Neural cell (in vitro differentiated cells): ENCODE data around the gene SLC4A4. TPM values are rescaled to one million over a fixed set of nuclear protein-coding genes. Genes with fewer than 3 reads are reported as not detected.

Experiments
- H2AFZ ChIP-seq: fragments of 200-600, 300-800 bp; sonication (generic), shearing (Covaris generic); 2 replicates; pipeline ENCODE4 v1.6.0; 2014; ENCODE audit warnings: low read depth, mild to moderate bottlenecking, antibody characterized with exemption, low read length, moderate library complexity
- H3F3A ChIP-seq: fragments of 200-600 bp; shearing (Covaris generic); 2 replicates; pipeline ENCODE4 v1.6.1; 2016; ENCODE audit warnings: mild to moderate bottlenecking, moderate library complexity, mixed read lengths, antibody characterized with exemption, low read length; ENCODE audit not compliant: insufficient read depth, poor library complexity, severe bottlenecking
- H3K27ac ChIP-seq: fragments of 200-600, 300-800 bp; sonication (generic), shearing (Covaris generic); 2 replicates; pipeline ENCODE4 v1.5.1; 2014; ENCODE audit warnings: mild to moderate bottlenecking, low read length, moderate library complexity
- H3K27me3 ChIP-seq: fragments of 300-800, 200-600 bp; sonication (generic), shearing (Covaris generic); 2 replicates; pipeline ENCODE4 v1.6.0; 2014; ENCODE audit warnings: mild to moderate bottlenecking, low read depth, low read length, moderate library complexity; ENCODE audit not compliant: insufficient read depth
- H3K36me3 ChIP-seq: fragments of 300-800, 200-600 bp; sonication (generic), shearing (Covaris generic); 2 replicates; pipeline ENCODE4 v1.5.1; 2014; ENCODE audit warnings: mild to moderate bottlenecking, antibody characterized with exemption, low read length, moderate library complexity; ENCODE audit not compliant: insufficient read depth
- H3K4me2 ChIP-seq: fragments of 300-800, 200-600 bp; sonication (generic), shearing (Covaris generic); 2 replicates; pipeline ENCODE4 v1.6.0; 2014; ENCODE audit warnings: mild to moderate bottlenecking, low read length
- H3K4me3 ChIP-seq: fragments of 300-800, 200-600 bp; sonication (generic), shearing (Covaris generic); 2 replicates; pipeline ENCODE4 v1.5.1; 2014; ENCODE audit warnings: mild to moderate bottlenecking, low read length, moderate library complexity
- H3K79me2 ChIP-seq: fragments of 200-600 bp; shearing (Covaris generic); replicated peaks from 2 replicates; pipeline ENCODE4 v1.6.0; 2014; ENCODE audit warnings: mild to moderate bottlenecking, low read length, moderate library complexity; ENCODE audit not compliant: insufficient read depth
- H3K9ac ChIP-seq: fragments of 300-800, 200-600 bp; sonication (generic), shearing (Covaris generic); 2 replicates; pipeline ENCODE4 v1.6.1; 2016; ENCODE audit warnings: mild to moderate bottlenecking, low read length, mixed read lengths
- H3K9me2 ChIP-seq: fragments of 200-600 bp; shearing (Covaris generic); 2 replicates; pipeline ENCODE4 v1.6.1; 2016; ENCODE audit warnings: mild to moderate bottlenecking, low read length, mixed read lengths; ENCODE audit not compliant: insufficient read depth
- H3K9me3 ChIP-seq: fragments of 200-600, 300-800 bp; sonication (generic), shearing (Covaris generic); 2 replicates; pipeline ENCODE4 v1.6.1; 2016; ENCODE audit warnings: mild to moderate bottlenecking, mixed run types, low read length, moderate library complexity, mixed read lengths
- H4K20me1 ChIP-seq: fragments of 200-600 bp; shearing (Covaris generic); 2 replicates; pipeline ENCODE4 v1.6.1; 2016; ENCODE audit warnings: mild to moderate bottlenecking, mixed run types; ENCODE audit not compliant: insufficient read depth
- CTCF ChIP-seq: fragments of 450-650 bp; IDR thresholded peaks from 2 replicates; pipeline ENCODE4 v1.5.1; 2014; ENCODE audit warnings: antibody characterized with exemption, mild to moderate bottlenecking, moderate library complexity; ENCODE audit not compliant: poor library complexity, severe bottlenecking
- EP300 ChIP-seq: fragments of 450-650 bp; conservative IDR thresholded peaks from 2 replicates; pipeline ENCODE4 v1.6.1; 2014; ENCODE audit warnings: antibody characterized with exemption, mild to moderate bottlenecking, moderate library complexity; ENCODE audit not compliant: poor library complexity, severe bottlenecking
- EZH2 ChIP-seq: fragments of 200-600, 300-800 bp; shearing (Covaris generic), sonication (generic); IDR thresholded peaks from 2 replicates; pipeline ENCODE4 v1.6.1; 2014; ENCODE audit warnings: antibody characterized with exemption, low read length, borderline replicate concordance, mild to moderate bottlenecking; ENCODE audit not compliant: insufficient read depth, poor library complexity, severe bottlenecking
- MXI1 ChIP-seq: fragments of 450-650 bp; conservative IDR thresholded peaks from 2 replicates; pipeline ENCODE4 v1.6.1; 2014; ENCODE audit warnings: antibody characterized with exemption, mild to moderate bottlenecking; ENCODE audit not compliant: poor library complexity, severe bottlenecking
- POLR2AphosphoS5 ChIP-seq: IDR thresholded peaks from 2 replicates; pipeline ENCODE4 v1.6.1; 2012
- RAD21 ChIP-seq: fragments of 450-650 bp; conservative IDR thresholded peaks from 2 replicates; pipeline ENCODE4 v1.6.1; 2014; ENCODE audit warnings: antibody characterized with exemption, mild to moderate bottlenecking, moderate library complexity
- REST ChIP-seq: IDR thresholded peaks from 2 replicates; pipeline ENCODE4 v1.6.1; 2012; ENCODE audit warnings: borderline replicate concordance
- SMC3 ChIP-seq: fragments of 450-650 bp; conservative IDR thresholded peaks from 2 replicates; pipeline ENCODE4 v1.6.1; 2014; ENCODE audit warnings: antibody characterized with exemption, mild to moderate bottlenecking, moderate library complexity; ENCODE audit not compliant: poor library complexity
- TAF1 ChIP-seq: IDR thresholded peaks from 2 replicates; pipeline ENCODE4 v1.6.1; 2012; ENCODE audit warnings: low read depth
- polyA plus RNA-seq: library from polyadenylated mRNA; depleted of rRNA; stranded (reverse); fragments of >200 nt; gene quantifications from 2 replicates; pipeline ENCODE4 v1.2.3, GENCODE V29; 2014

SLC4A4 gene
- polyA plus RNA-seq, 1 donor from 2014 or later = 9.2 TPM

- no peaks in the 10 kb centered on the region for H3K27me3 ChIP-seq
- no peak overlapping the region for H3K27ac ChIP-seq
- no peaks in the 10 kb centered on the region for H3K9me3 ChIP-seq
- H3F3A ChIP-seq = no peaks in the 10 kb centered on the region
- H3K4me3 ChIP-seq = no peak overlapping the region
- H3K79me2 ChIP-seq = no peaks in the 10 kb centered on the region
- H2AFZ ChIP-seq = no peak overlapping the region
- no peaks in the 10 kb centered on the region for H3K36me3 ChIP-seq
- TF ChIP-seq EZH2 = no peak
- no peak for TF ChIP-seq EP300
- TF ChIP-seq REST = no peak
- no peak for TF ChIP-seq POLR2AphosphoS5
- no peak for TF ChIP-seq SMC3
- TF ChIP-seq MXI1 = no peak
- TF ChIP-seq CTCF = no peak
- no peak for TF ChIP-seq RAD21
- TF ChIP-seq TAF1 = no peak
- H4K20me1 ChIP-seq = no peaks in the 10 kb centered on the region
- no peak overlapping the region for H3K4me2 ChIP-seq
- H3K9ac ChIP-seq = no peak overlapping the region
- no peaks in the 10 kb centered on the region for H3K9me2 ChIP-seq
These were observed 48.3 kb upstream of the SLC4A4 start for GRCh38 chr4:71290476-71290875.

- no peaks in the 10 kb centered on the region for H3K9me2 ChIP-seq
- H3F3A ChIP-seq = no peaks in the 10 kb centered on the region
- no peak overlapping the region for H2AFZ ChIP-seq
- H3K27me3 ChIP-seq = no peaks in the 10 kb centered on the region
- no peaks in the 10 kb centered on the region for H3K9me3 ChIP-seq
- H3K79me2 ChIP-seq = no peaks in the 10 kb centered on the region
- no peaks in the 10 kb centered on the region for H3K36me3 ChIP-seq
- H3K4me2 ChIP-seq = no peak overlapping the region
- no peaks in the 10 kb centered on the region for H4K20me1 ChIP-seq
- no peak overlapping the region for H3K9ac ChIP-seq
- no peak overlapping the region for H3K4me3 ChIP-seq
- TF ChIP-seq MXI1 (no peak), EZH2 (no peak), REST (no peak), EP300 (no peak), TAF1 (no peak)
- H3K27ac ChIP-seq = no peak overlapping the region
These were observed 46.6 kb upstream of the SLC4A4 start for GRCh38 chr4:71292228-71292627.
